Posterior cingulate gyrus (tissue), 11 donors: ENCODE results near the gene TNFSF13.
"Not testable (repeated sequence)": the region's sequence is repeated elsewhere in the genome, so short reads cannot be mapped to it uniquely, and the experiment has no call there.

Experiments
- DNase-seq, 10 donors: peaks; one replicate each; pipeline versions ENCODE4 v3.0.0 to v3.0.0-alpha.2; 2020 to 2021; ENCODE audit warnings: mixed read lengths in 3 of 10
- intact Hi-C: fragments of 100-400 bp; cut with DNase I; formaldehyde crosslinking; loops from one replicate; pipeline ENCODE4 v1.15.1; 2023

Gene TNFSF13

GRCh38 chr17:7587420-7588151 lies 29.0 kb downstream of the TNFSF13 start:
- peak in 2 of 10 donors; percentile 69 to 81 for DNase-seq
- intact Hi-C loops, result loop anchor here (10.0 kb wide), 1 partner anchor 153 kb away; the partner anchor contains the start of genes FGF11 and TMEM102

DNA sequence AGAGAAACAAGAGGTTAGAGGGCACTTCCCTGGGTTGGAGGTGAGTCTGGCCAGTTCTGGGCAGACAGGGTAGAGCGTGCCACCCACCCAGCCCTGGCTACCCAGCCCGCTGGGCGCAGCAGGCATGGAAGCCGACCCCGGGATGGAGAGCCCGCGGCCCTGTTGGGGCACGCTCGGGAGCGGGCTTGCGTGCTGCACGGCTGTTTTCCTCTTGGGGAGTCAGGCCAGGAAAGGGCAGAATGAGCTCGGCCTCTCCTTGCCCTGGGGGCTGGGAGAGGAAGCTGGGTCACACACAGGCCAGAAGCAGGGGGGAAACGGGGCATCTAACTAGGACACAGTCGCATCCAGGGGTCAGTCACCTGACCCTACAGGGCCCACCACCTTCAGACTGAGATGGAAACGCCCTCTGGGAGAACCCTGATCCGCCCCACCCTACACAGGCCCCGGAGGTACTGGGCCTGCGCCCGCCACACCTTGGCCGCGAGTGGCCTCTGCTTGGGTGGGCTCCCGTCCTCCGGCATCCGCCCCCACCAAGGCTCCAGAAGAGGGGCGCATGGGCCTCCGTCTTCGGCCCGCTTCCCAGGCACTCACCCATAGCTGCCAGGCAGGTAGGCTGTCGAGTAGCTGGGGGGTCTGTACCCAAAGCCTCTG lies 30.1 kb downstream of the TNFSF13 start:
- DNase-seq, result peak in 2 of 10 donors; percentile 77 to 79
- intact Hi-C loops, result loop anchor here (10.0 kb wide), 1 partner anchor 154 kb away; the partner anchor contains the start of genes FGF11 and TMEM102

- DNase-seq, result peak; percentile 74 to 98 (median 88)
- intact Hi-C loops, result loop anchor here (10.0 kb wide), 1 partner anchor 155 kb away; the partner anchor contains the start of genes FGF11 and TMEM102
Measured at GRCh38 chr17:7589204-7589868, 30.8 kb downstream of the TNFSF13 start.

- DNase-seq, result peak in 1 of 10 donors; percentile 81
Measured at GRCh38 chr17:7589891-7590691, 31.5 kb downstream of the TNFSF13 start, which contains the start of gene SOX15. Gene SOX15, minus strand, starts transcription at chr17:7590094. Its CDS starts 418 bp downstream, at chr17:7589676.

DNA sequence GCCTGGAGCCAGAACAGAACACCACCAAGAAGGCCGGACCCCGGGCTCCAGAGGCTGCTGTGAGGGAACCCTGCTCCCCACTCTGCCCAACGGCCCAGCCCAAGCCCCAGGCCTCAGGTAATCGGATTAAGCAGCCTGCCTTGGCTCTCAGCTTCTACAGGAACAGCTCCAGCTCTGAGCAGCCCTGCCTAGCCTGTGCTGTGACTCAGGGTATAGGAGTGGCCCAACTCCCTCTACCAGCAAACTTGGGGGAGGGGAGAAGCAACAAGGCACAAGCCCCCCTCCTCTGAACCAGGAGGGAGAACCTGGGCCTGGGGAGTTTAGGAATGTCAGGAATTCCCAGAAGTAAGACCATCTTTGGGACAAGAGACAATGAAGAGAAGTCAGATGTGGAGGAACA lies 32.2 kb downstream of the TNFSF13 start:
- peak in 1 of 10 donors; percentile 42 for DNase-seq
- intact Hi-C loops, result no loop called here

More at GRCh38 chr17:7589891-7590691, 31.5 kb downstream of the TNFSF13 start, which contains the start of gene SOX15:
- intact Hi-C loops, result loop anchor here (10.0 kb wide), 1 partner anchor 155 kb away; the partner anchor contains the start of genes FGF11 and TMEM102

- DNase-seq, result peak in 1 of 10 donors; percentile 8
- intact Hi-C loops, result no loop called here
Measured at GRCh38 chr17:7591596-7591995, 33.0 kb downstream of the TNFSF13 start.

- intact Hi-C loops, result no loop called here
- DNase-seq, result peak in 1 of 10 donors; percentile 62
Measured at GRCh38 chr17:7592422-7593021, 34.0 kb downstream of the TNFSF13 start.

GRCh38 chr17:7593296-7593695 lies 34.7 kb downstream of the TNFSF13 start:
- intact Hi-C loops, result no loop called here

DNA sequence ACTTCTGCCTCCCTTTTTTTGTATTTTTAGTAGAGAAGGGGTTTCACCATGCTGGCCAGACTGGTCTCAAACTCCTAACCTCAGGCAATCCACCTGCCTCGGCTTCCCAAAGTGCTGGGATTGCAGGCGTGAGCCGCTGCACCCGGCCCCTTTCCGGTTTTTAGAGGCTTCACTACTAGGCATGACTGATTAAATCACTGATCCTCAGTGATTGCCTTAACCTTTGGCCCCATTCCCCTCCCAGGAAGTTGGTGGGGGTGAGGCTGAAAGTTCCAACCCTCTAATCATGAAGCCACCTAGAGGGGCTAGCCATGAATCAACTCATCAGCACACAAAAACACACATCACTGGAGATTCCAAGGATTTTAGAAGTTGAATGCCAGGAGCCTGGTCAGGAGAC lies 39.0 kb downstream of the TNFSF13 start:
- intact Hi-C loops, result not testable (repeated sequence)
- DNase-seq, result peak in 1 of 10 donors; percentile 17

More at GRCh38 chr17:7593296-7593695, 34.7 kb downstream of the TNFSF13 start:
- peak in 1 of 10 donors; percentile 80 for DNase-seq

- intact Hi-C loops, result no loop called here
- DNase-seq, result no peak
Measured at GRCh38 chr17:7606280-7606679, 47.7 kb downstream of the TNFSF13 start.

- DNase-seq, result peak in 1 of 10 donors; percentile 62
- intact Hi-C loops, result no loop called here
Measured at GRCh38 chr17:7610641-7611040, 52.1 kb downstream of the TNFSF13 start.
